DND-41 (cell line): Measurements from ENCODE around the gene COA5.
A peak's percentile ranks its signal among the peaks of the same experiment; 100 is the strongest.

Source experiments
- ATAC-seq: fragments of 200-7000 bp; cut with Tn5 transposase; 3 replicates; pipeline ENCODE4 v1.9.1; 2021; ENCODE audit warnings: low read depth; ENCODE audit not compliant: insufficient read depth
- DNase-seq: peaks from one replicate; pipeline ENCODE4 v3.0.0-alpha.2; 2020
- H2AFZ ChIP-seq: 2 replicates; pipeline ENCODE4 v1.6.0; 2012; ENCODE audit warnings: low read depth, low read length
- H3K27ac ChIP-seq: 2 replicates; pipeline ENCODE4 v1.5.1; 2012; ENCODE audit warnings: low read length, inconsistent platforms
- H3K27me3 ChIP-seq: fragments of 200-600 bp; sonication (generic); 2 replicates; pipeline ENCODE4 v1.6.0; 2012; ENCODE audit warnings: low read length, mild to moderate bottlenecking, inconsistent platforms; ENCODE audit not compliant: insufficient read depth, poor library complexity
- H3K36me3 ChIP-seq: 2 replicates; pipeline ENCODE4 v1.5.1; 2012; ENCODE audit warnings: low read length, inconsistent platforms; ENCODE audit not compliant: insufficient read depth
- H3K4me1 ChIP-seq: 2 replicates; pipeline ENCODE4 v1.5.1; 2012; ENCODE audit warnings: mild to moderate bottlenecking, low read length; ENCODE audit not compliant: insufficient read depth
- H3K4me2 ChIP-seq: 2 replicates; pipeline ENCODE4 v1.6.0; 2012; ENCODE audit warnings: mild to moderate bottlenecking, moderate library complexity, low read length, inconsistent platforms; ENCODE audit not compliant: insufficient read depth
- H3K4me3 ChIP-seq, 2 experiments: fragments of 200-600 bp in 1 of 2; shearing (Covaris generic) in 1 of 2; 2 replicates each; pipeline ENCODE4 v1.5.1; 2012 to 2016; ENCODE audit warnings: inconsistent platforms in 2 of 2, low read length in 2 of 2, mild to moderate bottlenecking in 2 of 2, low read depth in 1 of 2, moderate library complexity in 1 of 2
- H3K79me2 ChIP-seq: 2 replicates; pipeline ENCODE4 v1.6.0; 2012; ENCODE audit warnings: low read length, inconsistent platforms; ENCODE audit not compliant: insufficient read depth
- H3K9ac ChIP-seq: 2 replicates; pipeline ENCODE4 v1.6.0; 2012; ENCODE audit warnings: low read depth, mild to moderate bottlenecking, inconsistent platforms, low read length, moderate library complexity
- H3K9me3 ChIP-seq: 2 replicates; pipeline ENCODE4 v1.5.1; 2012; ENCODE audit warnings: low read length, moderate library complexity, mild to moderate bottlenecking, inconsistent platforms; ENCODE audit not compliant: insufficient read depth, severe bottlenecking
- H4K20me1 ChIP-seq: 2 replicates; pipeline ENCODE4 v1.6.0; 2012; ENCODE audit warnings: low read length; ENCODE audit not compliant: insufficient read depth
- CTCF ChIP-seq: IDR thresholded peaks from 2 replicates; pipeline ENCODE4 v1.5.1; 2012; ENCODE audit warnings: borderline replicate concordance, low read length, moderate library complexity, mild to moderate bottlenecking; ENCODE audit not compliant: poor library complexity, severe bottlenecking; ENCODE audit errors: extremely low read depth
- EZH2 ChIP-seq: IDR thresholded peaks from 3 replicates; pipeline ENCODE4 v1.6.1; 2012; ENCODE audit warnings: borderline replicate concordance, low read depth, mild to moderate bottlenecking, moderate library complexity, low read length, inconsistent platforms; ENCODE audit not compliant: severe bottlenecking

The COA5 gene

DNA sequence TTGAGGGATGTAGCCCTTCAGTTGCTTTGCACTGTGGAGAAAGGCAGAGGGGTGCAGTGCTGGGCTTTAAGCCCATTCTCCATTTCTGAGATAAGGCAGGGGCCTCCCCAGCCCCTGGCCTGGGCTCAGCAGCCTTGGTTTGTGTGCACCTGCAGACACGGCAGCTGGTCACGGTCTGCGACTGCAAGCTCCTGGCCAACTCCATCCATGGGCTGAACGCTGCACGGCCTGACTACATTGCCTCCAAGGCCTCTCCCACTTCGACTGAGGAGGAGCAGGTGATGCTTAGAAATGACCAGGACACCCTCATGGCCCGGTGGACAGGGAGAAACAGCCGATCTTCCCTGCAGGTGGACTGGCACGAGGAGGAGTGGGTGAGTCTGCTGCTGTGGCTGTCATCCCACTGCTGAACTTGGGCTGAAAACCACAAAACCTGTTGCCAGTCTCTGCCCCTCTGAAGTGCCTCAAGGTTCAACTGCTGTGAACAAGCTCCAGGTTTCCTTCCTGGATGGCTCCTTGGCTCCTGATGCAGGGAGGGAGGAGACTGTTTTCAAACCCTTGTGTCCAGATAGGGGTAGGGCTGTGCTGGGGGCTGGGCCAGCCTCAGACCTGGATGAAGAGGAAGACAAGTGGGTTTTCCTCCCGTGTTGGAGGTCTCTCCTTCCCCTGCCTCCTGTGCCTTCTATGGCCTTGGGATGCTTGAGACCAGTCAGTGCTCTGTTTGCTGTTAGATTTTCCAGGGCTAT, 54.0 kb downstream of the COA5 start:
- Histone ChIP-seq H3K27me3 (no peaks in the 10 kb centered on the region), H3K9me3 (no peaks in the 10 kb centered on the region), H2AFZ (no peak overlapping the region), H3K4me3 (no peak overlapping the region), H4K20me1 (no peaks in the 10 kb centered on the region), H3K4me1 (peaks cover 49% of the 10 kb centered on the region), H3K79me2 (no peaks in the 10 kb centered on the region), H3K4me2 (no peak overlapping the region), H3K27ac (peak overlapping the region; percentile 23; the same call in 1 of the 2 replicates), H3K9ac (no peak overlapping the region), H3K36me3 (peaks cover 75% of the 10 kb centered on the region)
- DNase-seq (no peak), ATAC-seq (no peak)
- TF ChIP-seq EZH2, result no peak
- TF ChIP-seq CTCF, result no peak

- Histone ChIP-seq H3K27ac (no peak overlapping the region), H3K4me2 (no peak overlapping the region), H3K9me3 (no peaks in the 10 kb centered on the region), H3K4me1 (peaks cover 62% of the 10 kb centered on the region), H3K4me3 (no peak overlapping the region), H3K36me3 (peaks cover 70% of the 10 kb centered on the region), H3K79me2 (no peaks in the 10 kb centered on the region), H2AFZ (no peak overlapping the region), H4K20me1 (no peaks in the 10 kb centered on the region), H3K9ac (no peak overlapping the region), H3K27me3 (no peaks in the 10 kb centered on the region)
- DNase-seq, result no peak
- TF ChIP-seq CTCF (no peak), EZH2 (no peak)
- no peak for ATAC-seq
These were observed 55.7 kb downstream of the COA5 start for GRCh38 chr2:98552499-98553179.

DNA sequence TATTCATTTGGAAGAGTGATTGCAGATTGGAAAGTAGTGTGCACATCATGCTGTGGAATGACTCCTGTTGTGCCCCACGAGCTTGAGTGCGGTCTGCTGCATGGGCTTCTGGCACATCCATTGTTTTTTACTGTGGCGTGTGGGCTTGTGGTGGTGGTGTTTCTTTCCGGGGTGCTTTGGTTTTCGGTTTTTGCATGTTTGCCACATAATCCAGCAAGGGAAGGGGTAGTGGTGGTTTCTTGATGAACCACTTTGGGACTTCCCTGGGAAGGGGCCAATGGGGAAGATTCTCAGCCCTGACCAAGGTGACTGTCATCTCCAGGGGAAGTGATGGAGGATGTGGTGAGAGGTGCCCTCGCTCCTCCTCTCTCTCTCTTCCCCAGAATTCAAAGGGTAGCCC, 57.0 kb downstream of the COA5 start:
- no peak for TF ChIP-seq EZH2
- no peak for TF ChIP-seq CTCF
- no peak overlapping the region for H3K4me2 ChIP-seq
- H4K20me1 ChIP-seq, result no peaks in the 10 kb centered on the region
- ATAC-seq, result no peak
- H3K4me1 ChIP-seq, result peaks cover 59% of the 10 kb centered on the region
- peaks cover 75% of the 10 kb centered on the region for H3K36me3 ChIP-seq
- no peak overlapping the region for H3K27ac ChIP-seq
- no peaks in the 10 kb centered on the region for H3K9me3 ChIP-seq
- H3K4me3 ChIP-seq, result no peak overlapping the region
- no peak overlapping the region for H3K9ac ChIP-seq
- no peaks in the 10 kb centered on the region for H3K27me3 ChIP-seq
- H3K79me2 ChIP-seq, result no peaks in the 10 kb centered on the region
- no peak for DNase-seq
- H2AFZ ChIP-seq, result no peak overlapping the region
